ENCODE data around the gene PLEKHF1.

Gene PLEKHF1

GRCh38 chr19:29635963-29636362, 29.3 kb upstream of the PLEKHF1 start:
- TF ChIP-seq CTCF (IDR thresholded peaks at IDR 0.05; ENCODE audit: borderline replicate concordance, insufficient read depth, low read depth, low read length) = no peak
- no peak overlapping the region for H3K4me3 ChIP-seq (ENCODE audit: low read depth, low read length)

DNA sequence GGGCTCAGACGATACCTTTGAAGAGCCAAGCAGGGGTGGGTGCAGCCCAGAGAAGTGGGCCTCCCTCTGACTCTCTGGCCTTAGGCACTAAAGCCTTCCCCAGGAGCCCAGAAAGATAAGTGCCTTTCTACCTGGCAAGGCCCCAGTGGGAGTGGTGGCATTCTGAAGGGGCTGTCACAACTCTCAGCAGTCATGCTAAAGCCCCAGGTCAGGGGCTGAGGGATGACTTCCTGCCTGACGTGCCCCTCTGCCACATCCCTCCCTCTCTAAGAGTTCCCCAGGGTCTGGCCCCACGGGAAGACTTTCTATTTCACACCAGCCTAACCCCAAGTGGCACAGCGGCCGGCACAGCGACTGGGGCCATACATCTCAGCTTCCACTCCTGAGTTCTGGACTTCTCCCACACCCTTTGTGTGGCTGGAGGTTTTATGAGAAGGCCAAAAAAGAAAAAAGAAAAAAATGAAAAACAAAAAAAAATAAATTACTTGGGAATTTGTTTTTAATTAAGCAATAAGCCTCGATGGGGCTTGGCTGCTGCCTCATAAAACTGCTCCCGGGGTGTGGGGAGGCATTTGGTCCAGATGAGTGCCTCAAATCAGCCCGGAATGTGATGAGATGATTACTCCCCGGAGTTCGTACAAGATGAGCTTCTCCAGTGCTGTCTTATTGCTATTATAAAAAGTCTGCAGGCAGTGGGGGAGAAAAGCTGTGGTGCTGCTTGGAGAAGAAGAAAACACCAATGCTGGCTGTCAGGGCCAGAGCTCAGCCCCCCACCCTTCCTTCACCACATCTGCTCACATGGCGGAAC, 28.5 kb upstream of the PLEKHF1 start:
- no peak for TF ChIP-seq CTCF (IDR thresholded peaks at IDR 0.05; ENCODE audit: borderline replicate concordance, insufficient read depth, low read depth, low read length)
- H3K4me3 ChIP-seq (ENCODE audit: low read depth, low read length) = no peak overlapping the region

DNA sequence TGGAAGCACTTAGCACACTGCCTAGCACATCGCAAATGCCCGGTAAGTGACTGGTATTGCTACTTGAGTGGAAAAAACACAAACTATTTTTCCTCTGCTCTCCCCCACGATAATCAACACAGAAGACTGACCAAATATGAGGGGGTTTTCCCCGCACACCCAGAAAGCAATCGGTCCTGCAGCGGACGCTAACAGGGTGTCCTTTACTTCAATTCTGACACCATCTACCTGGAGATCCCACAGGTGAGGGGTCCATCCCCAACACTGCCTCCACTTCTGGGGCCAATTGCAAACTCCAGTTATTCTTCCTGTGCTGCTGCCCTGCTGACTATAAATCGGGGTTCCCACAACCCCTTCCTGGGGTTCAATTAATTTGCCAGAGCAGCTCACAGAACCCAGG, 26.2 kb upstream of the PLEKHF1 start:
- no peak for TF ChIP-seq CTCF (IDR thresholded peaks at IDR 0.05; ENCODE audit: borderline replicate concordance, insufficient read depth, low read depth, low read length)
- no peak overlapping the region for H3K4me3 ChIP-seq (ENCODE audit: low read depth, low read length)

DNA sequence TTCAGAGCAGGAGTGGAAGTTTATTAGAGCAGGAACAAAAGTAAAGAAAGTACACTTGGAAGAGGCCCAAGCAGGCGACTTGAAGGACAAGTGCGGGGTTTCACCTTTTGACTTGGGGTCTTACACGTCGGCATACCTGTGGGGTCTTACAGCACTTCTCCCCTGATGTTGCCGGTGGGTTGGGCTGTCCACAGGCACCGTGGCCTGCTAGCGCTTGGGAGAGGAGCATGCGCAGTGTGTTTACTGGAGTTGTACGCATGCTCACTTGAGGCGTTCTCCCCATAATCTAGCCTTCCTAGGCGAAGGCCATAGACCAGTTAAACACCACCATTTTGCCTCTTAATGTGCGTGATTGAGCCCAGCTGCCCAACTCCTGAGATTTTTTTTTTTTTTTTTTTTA, 25.0 kb upstream of the PLEKHF1 start:
- H3K4me3 ChIP-seq (ENCODE audit: low read depth, low read length) = no peak overlapping the region
- TF ChIP-seq CTCF (IDR thresholded peaks at IDR 0.05; ENCODE audit: borderline replicate concordance, insufficient read depth, low read depth, low read length) = no peak

DNA sequence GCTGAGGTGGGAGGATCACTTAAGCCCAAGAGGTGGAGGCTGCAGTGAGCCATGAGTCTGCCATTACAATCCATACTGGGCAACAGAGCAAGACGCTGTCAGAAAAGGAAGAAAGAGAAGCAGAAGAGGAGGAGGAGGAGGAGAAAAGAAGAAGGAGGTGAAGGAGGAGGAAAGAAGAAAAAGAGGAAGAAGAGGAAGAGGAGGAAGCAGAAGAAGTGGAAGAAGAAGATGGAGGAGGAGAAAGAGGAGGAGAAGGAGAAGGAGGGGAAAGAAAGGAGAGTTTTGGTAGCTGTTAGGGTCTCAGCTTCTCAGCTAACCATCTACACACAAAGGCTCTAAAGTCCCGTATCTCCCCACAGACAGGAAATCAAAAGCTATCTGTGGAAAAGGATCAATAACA, 23.7 kb upstream of the PLEKHF1 start:
- no peak overlapping the region for H3K4me3 ChIP-seq (ENCODE audit: low read depth, low read length)
- TF ChIP-seq CTCF (IDR thresholded peaks at IDR 0.05; ENCODE audit: borderline replicate concordance, insufficient read depth, low read depth, low read length) = no peak

- no peak for TF ChIP-seq CTCF (IDR thresholded peaks at IDR 0.05; ENCODE audit: borderline replicate concordance, insufficient read depth, low read depth, low read length)
- H3K4me3 ChIP-seq (ENCODE audit: low read depth, low read length) = no peak overlapping the region
Measured at GRCh38 chr19:29643361-29643935, 21.8 kb upstream of the PLEKHF1 start.

DNA sequence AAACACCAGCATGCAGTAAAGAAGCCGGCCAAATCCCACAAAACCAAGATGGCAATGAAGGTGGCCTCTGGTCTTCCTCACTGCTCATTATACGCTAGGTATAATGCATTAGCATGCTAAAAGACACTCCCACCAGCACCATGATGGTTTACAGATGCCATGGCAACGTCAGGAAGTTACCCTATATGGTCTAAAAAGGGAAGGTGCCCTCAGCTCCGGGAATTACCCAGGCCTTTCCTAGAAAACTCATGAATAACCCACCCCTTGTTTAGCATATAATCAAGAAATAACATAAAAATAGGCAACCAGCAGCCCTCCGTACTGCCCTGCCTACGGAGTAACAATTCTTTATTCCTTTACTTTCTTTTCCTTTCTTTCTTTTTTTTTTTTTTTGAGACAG, 21.1 kb upstream of the PLEKHF1 start:
- no peak overlapping the region for H3K4me3 ChIP-seq (ENCODE audit: low read depth, low read length)
- no peak for TF ChIP-seq CTCF (IDR thresholded peaks at IDR 0.05; ENCODE audit: borderline replicate concordance, insufficient read depth, low read depth, low read length)
